ENCODE data around the gene C14orf39. TPM values are rescaled to one million over a fixed set of nuclear protein-coding genes. Genes with fewer than 3 reads are reported as not detected.

The C14orf39 gene
- total and polyA plus RNA-seq, 2 experiments from 2014 or later = 0.28 to 3.4 TPM

DNA sequence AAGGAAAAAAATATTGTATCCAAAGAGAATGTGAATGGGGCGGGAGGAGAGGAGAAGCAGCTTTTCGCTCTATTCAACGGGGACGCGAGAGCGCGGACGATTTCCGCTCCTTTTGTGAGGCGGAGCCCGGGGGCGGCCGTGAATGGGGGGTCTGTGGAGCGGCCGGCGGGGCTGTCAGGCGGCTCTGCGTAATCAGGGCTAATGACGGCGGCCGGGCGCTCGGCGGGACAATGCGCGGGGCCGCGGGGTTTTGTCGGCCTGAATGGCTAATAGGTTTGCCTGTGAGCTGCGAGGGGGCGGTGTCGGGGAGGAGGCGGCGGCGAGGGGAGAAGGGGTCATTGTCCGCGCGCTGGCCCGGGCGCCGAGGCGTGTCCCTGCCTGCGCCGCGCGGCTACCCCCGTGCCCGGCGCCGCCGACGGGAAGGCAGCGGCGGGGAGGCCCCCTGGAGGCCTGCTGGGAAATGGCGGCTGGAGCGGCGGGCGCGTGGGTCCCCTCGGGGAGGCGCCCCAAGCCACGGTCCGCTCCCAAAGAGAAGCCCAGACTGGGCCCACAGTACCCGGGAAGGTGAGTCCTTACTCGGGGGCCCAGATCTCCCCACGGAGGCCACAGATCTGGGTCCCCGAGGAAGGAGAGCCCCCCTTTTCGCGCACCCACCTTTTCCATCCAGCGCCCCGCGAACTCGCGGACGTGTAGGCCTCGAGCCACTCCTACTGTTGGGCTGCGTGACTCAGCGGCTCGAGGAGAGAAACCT, 29.1 kb upstream of the C14orf39 start:
- peak; percentile 46 for ATAC-seq
- H3K27ac Mint-ChIP-seq = no peak overlapping the region
- peaks cover 36% of the 10 kb centered on the region for H3F3A ChIP-seq (replicated peaks; ENCODE audit: low read depth)
- peak overlapping the region; percentile 91 for H3K4me2 ChIP-seq
- H3K27me3 Mint-ChIP-seq (ENCODE audit: insufficient read depth, low read depth, poor library complexity) = peaks cover 75% of the 10 kb centered on the region
- peak overlapping the region; percentile 71 for H3K4me3 ChIP-seq
- no peaks in the 10 kb centered on the region; the same call in 2 of the 3 replicates for H3K9me3 Mint-ChIP-seq
- no peaks in the 10 kb centered on the region for H3K36me3 ChIP-seq (ENCODE audit: insufficient read depth)
- peaks cover 45% of the 10 kb centered on the region for H3K4me1 Mint-ChIP-seq
- TF ChIP-seq STAT1 (IDR thresholded peaks at IDR 0.05; ENCODE audit: unreplicated experiment) (no peak), POLR2AphosphoS5 (IDR thresholded peaks at IDR 0.05; ENCODE audit: low read depth) (no peak), CREB1 (CRISPR knock-in tag; IDR thresholded peaks at IDR 0.05; ENCODE audit: low read depth) (no peak), JUNB (IDR thresholded peaks at IDR 0.05; ENCODE audit: unreplicated experiment) (no peak), EZH2 (IDR thresholded peaks at IDR 0.05; ENCODE audit: low read depth, unreplicated experiment) (peak; percentile 80), NANOG (IDR thresholded peaks at IDR 0.05; ENCODE audit: borderline replicate concordance) (no peak), ZNF114 (CRISPR knock-in tag; IDR thresholded peaks at IDR 0.05) (no peak), ZNF331 (CRISPR knock-in tag; IDR thresholded peaks at IDR 0.05; ENCODE audit: low read depth) (no peak), EZH2phosphoT487 (IDR thresholded peaks at IDR 0.05; ENCODE audit: unreplicated experiment) (no peak)
- TF ChIP-seq, protein P1, sequence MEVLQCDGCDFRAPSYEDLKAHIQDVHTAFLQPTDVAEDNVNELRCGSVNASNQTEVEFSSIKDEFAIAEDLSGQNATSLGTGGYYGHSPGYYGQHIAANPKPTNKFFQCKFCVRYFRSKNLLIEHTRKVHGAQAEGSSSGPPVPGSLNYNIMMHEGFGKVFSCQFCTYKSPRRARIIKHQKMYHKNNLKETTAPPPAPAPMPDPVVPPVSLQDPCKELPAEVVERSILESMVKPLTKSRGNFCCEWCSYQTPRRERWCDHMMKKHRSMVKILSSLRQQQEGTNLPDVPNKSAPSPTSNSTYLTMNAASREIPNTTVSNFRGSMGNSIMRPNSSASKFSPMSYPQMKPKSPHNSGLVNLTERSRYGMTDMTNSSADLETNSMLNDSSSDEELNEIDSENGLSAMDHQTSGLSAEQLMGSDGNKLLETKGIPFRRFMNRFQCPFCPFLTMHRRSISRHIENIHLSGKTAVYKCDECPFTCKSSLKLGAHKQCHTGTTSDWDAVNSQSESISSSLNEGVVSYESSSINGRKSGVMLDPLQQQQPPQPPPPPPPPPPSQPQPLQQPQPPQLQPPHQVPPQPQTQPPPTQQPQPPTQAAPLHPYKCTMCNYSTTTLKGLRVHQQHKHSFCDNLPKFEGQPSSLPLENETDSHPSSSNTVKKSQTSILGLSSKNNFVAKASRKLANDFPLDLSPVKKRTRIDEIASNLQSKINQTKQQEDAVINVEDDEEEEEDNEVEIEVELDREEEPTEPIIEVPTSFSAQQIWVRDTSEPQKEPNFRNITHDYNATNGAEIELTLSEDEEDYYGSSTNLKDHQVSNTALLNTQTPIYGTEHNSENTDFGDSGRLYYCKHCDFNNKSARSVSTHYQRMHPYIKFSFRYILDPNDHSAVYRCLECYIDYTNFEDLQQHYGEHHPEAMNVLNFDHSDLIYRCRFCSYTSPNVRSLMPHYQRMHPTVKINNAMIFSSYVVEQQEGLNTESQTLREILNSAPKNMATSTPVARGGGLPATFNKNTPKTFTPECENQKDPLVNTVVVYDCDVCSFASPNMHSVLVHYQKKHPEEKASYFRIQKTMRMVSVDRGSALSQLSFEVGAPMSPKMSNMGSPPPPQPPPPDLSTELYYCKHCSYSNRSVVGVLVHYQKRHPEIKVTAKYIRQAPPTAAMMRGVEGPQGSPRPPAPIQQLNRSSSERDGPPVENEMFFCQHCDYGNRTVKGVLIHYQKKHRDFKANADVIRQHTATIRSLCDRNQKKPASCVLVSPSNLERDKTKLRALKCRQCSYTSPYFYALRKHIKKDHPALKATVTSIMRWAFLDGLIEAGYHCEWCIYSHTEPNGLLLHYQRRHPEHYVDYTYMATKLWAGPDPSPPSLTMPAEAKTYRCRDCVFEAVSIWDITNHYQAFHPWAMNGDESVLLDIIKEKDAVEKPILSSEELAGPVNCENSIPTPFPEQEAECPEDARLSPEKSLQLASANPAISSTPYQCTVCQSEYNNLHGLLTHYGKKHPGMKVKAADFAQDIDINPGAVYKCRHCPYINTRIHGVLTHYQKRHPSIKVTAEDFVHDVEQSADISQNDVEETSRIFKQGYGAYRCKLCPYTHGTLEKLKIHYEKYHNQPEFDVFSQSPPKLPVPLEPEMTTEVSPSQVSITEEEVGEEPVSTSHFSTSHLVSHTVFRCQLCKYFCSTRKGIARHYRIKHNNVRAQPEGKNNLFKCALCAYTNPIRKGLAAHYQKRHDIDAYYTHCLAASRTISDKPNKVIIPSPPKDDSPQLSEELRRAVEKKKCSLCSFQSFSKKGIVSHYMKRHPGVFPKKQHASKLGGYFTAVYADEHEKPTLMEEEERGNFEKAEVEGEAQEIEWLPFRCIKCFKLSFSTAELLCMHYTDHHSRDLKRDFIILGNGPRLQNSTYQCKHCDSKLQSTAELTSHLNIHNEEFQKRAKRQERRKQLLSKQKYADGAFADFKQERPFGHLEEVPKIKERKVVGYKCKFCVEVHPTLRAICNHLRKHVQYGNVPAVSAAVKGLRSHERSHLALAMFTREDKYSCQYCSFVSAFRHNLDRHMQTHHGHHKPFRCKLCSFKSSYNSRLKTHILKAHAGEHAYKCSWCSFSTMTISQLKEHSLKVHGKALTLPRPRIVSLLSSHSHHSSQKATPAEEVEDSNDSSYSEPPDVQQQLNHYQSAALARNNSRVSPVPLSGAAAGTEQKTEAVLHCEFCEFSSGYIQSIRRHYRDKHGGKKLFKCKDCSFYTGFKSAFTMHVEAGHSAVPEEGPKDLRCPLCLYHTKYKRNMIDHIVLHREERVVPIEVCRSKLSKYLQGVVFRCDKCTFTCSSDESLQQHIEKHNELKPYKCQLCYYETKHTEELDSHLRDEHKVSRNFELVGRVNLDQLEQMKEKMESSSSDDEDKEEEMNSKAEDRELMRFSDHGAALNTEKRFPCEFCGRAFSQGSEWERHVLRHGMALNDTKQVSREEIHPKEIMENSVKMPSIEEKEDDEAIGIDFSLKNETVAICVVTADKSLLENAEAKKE (CRISPR knock-in tag; IDR thresholded peaks at IDR 0.05) = no peak
- TF ChIP-seq, protein P2, sequence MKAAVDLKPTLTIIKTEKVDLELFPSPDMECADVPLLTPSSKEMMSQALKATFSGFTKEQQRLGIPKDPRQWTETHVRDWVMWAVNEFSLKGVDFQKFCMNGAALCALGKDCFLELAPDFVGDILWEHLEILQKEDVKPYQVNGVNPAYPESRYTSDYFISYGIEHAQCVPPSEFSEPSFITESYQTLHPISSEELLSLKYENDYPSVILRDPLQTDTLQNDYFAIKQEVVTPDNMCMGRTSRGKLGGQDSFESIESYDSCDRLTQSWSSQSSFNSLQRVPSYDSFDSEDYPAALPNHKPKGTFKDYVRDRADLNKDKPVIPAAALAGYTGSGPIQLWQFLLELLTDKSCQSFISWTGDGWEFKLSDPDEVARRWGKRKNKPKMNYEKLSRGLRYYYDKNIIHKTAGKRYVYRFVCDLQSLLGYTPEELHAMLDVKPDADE (IDR thresholded peaks at IDR 0.05) = no peak; the same call in 1 of the 2 replicates
- TF ChIP-seq, protein P3, sequence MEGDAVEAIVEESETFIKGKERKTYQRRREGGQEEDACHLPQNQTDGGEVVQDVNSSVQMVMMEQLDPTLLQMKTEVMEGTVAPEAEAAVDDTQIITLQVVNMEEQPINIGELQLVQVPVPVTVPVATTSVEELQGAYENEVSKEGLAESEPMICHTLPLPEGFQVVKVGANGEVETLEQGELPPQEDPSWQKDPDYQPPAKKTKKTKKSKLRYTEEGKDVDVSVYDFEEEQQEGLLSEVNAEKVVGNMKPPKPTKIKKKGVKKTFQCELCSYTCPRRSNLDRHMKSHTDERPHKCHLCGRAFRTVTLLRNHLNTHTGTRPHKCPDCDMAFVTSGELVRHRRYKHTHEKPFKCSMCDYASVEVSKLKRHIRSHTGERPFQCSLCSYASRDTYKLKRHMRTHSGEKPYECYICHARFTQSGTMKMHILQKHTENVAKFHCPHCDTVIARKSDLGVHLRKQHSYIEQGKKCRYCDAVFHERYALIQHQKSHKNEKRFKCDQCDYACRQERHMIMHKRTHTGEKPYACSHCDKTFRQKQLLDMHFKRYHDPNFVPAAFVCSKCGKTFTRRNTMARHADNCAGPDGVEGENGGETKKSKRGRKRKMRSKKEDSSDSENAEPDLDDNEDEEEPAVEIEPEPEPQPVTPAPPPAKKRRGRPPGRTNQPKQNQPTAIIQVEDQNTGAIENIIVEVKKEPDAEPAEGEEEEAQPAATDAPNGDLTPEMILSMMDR (conservative IDR thresholded peaks at IDR 0.05; ENCODE audit: low read depth in 2 of 2) = peak; percentile 23 to 40; a peak in 2 of 4 replicates
- TF ChIP-seq, protein P4, sequence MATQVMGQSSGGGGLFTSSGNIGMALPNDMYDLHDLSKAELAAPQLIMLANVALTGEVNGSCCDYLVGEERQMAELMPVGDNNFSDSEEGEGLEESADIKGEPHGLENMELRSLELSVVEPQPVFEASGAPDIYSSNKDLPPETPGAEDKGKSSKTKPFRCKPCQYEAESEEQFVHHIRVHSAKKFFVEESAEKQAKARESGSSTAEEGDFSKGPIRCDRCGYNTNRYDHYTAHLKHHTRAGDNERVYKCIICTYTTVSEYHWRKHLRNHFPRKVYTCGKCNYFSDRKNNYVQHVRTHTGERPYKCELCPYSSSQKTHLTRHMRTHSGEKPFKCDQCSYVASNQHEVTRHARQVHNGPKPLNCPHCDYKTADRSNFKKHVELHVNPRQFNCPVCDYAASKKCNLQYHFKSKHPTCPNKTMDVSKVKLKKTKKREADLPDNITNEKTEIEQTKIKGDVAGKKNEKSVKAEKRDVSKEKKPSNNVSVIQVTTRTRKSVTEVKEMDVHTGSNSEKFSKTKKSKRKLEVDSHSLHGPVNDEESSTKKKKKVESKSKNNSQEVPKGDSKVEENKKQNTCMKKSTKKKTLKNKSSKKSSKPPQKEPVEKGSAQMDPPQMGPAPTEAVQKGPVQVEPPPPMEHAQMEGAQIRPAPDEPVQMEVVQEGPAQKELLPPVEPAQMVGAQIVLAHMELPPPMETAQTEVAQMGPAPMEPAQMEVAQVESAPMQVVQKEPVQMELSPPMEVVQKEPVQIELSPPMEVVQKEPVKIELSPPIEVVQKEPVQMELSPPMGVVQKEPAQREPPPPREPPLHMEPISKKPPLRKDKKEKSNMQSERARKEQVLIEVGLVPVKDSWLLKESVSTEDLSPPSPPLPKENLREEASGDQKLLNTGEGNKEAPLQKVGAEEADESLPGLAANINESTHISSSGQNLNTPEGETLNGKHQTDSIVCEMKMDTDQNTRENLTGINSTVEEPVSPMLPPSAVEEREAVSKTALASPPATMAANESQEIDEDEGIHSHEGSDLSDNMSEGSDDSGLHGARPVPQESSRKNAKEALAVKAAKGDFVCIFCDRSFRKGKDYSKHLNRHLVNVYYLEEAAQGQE (IDR thresholded peaks at IDR 0.05; ENCODE audit: unreplicated experiment) = no peak
- H3K4me3 Mint-ChIP-seq = peak overlapping the region; percentile 69
- peaks cover 55% of the 10 kb centered on the region for H3K4me1 ChIP-seq (ENCODE audit: insufficient read depth)
- no peaks in the 10 kb centered on the region for H3K36me3 Mint-ChIP-seq (ENCODE audit: low read depth)
- H2AFZ ChIP-seq = peak overlapping the region; percentile 97
- H4K20me1 ChIP-seq (replicated peaks; ENCODE audit: insufficient read depth) = 0 out of 2 replicates have a peak, but pooled peaks cover 4% of the 10 kb centered on the region
- peak; percentile 75 for DNase-seq (ENCODE audit: low spot score)
- H3K27ac ChIP-seq (ENCODE audit: low read depth) = no peak overlapping the region
- H3K27me3 ChIP-seq (ENCODE audit: insufficient read depth) = peaks cover 98% of the 10 kb centered on the region
- no peaks in the 10 kb centered on the region for H3K79me2 ChIP-seq (replicated peaks; ENCODE audit: insufficient read depth)
- no peaks in the 10 kb centered on the region for H3K9me2 ChIP-seq (ENCODE audit: insufficient read depth)

Measured in GM23338 (cell line).